HL-60 (cell line): Measurements from ENCODE around the gene COBL.

Experiments used
- DNase-seq, 2 experiments: peaks; one replicate each; pipeline ENCODE4 v3.0.0-alpha.2; 2010 to 2020; ENCODE audit warnings: low read depth in 1 of 2, low spot score in 1 of 2
- H3K27ac ChIP-seq: fragments of 250-450 bp; sonication (Bioruptor Pico); replicated peaks from 2 replicates; pipeline ENCODE4 v1.5.1; 2020; ENCODE audit warnings: mild to moderate bottlenecking, moderate library complexity
- H3K27me3 ChIP-seq: fragments of 250-450 bp; sonication (Bioruptor Pico); 2 replicates; pipeline ENCODE4 v1.5.1; 2021; ENCODE audit warnings: mild to moderate bottlenecking, moderate library complexity; ENCODE audit not compliant: insufficient read depth, poor library complexity, severe bottlenecking
- H3K4me3 ChIP-seq: replicated peaks from 2 replicates; pipeline ENCODE4 v1.5.1; 2011; ENCODE audit warnings: mild to moderate bottlenecking, control low read depth, low read length; ENCODE audit not compliant: insufficient read depth
- CTCF ChIP-seq: IDR thresholded peaks from one replicate; pipeline ENCODE4 v1.5.1; 2011; ENCODE audit warnings: low read length, control low read depth, inconsistent platforms; ENCODE audit not compliant: insufficient read depth
- GABPA ChIP-seq: IDR thresholded peaks from 2 replicates; pipeline ENCODE4 v1.6.1; 2012; ENCODE audit warnings: low read depth
- POLR2AphosphoS5 ChIP-seq: IDR thresholded peaks from 2 replicates; pipeline ENCODE4 v1.6.1; 2012; ENCODE audit warnings: low read depth
- REST ChIP-seq: IDR thresholded peaks from 2 replicates; pipeline ENCODE4 v1.6.1; 2012; ENCODE audit warnings: low read depth; ENCODE audit not compliant: insufficient replicate concordance
- SPI1 ChIP-seq: IDR thresholded peaks from 2 replicates; pipeline ENCODE4 v1.6.1; 2012; ENCODE audit warnings: low read depth, mild to moderate bottlenecking, borderline replicate concordance

Gene COBL

GRCh38 chr7:51270965-51271364 lies 45.6 kb downstream of the COBL start:
- Histone ChIP-seq H3K27ac (no peak overlapping the region), H3K27me3 (no peaks in the 10 kb centered on the region), H3K4me3 (no peak overlapping the region)
- TF ChIP-seq SPI1 = no peak
- TF ChIP-seq POLR2AphosphoS5 = no peak
- DNase-seq = no peak

- DNase-seq = no peak
- Histone ChIP-seq H3K4me3 (no peak overlapping the region), H3K27me3 (no peaks in the 10 kb centered on the region), H3K27ac (no peak overlapping the region)
- TF ChIP-seq GABPA (no peak), SPI1 (no peak), CTCF (no peak), REST (no peak)
Measured at GRCh38 chr7:51269911-51270310, 46.7 kb downstream of the COBL start.

- TF ChIP-seq GABPA (no peak), CTCF (no peak), POLR2AphosphoS5 (no peak), REST (no peak), SPI1 (no peak)
- no peak overlapping the region for H3K27ac ChIP-seq
- H3K4me3 ChIP-seq = no peak overlapping the region
- H3K27me3 ChIP-seq = no peaks in the 10 kb centered on the region
- no peak for DNase-seq
Measured at GRCh38 chr7:51269321-51269720, 47.3 kb downstream of the COBL start.

GRCh38 chr7:51268859-51269258 lies 47.8 kb downstream of the COBL start:
- H3K27me3 ChIP-seq = no peaks in the 10 kb centered on the region
- DNase-seq = no peak
- no peak overlapping the region for H3K27ac ChIP-seq
- TF ChIP-seq SPI1 = no peak
- no peak for TF ChIP-seq CTCF
- TF ChIP-seq GABPA = no peak
- TF ChIP-seq POLR2AphosphoS5 = no peak
- no peak for TF ChIP-seq REST
- H3K4me3 ChIP-seq = no peak overlapping the region
